Pons (tissue), 1 donor: Measurements from ENCODE around the gene LETMD1.
A peak's percentile ranks its signal among the peaks of the same experiment; 100 is the strongest.
"Not testable (repeated sequence)": the region's sequence is repeated elsewhere in the genome, so short reads cannot be mapped to it uniquely, and the experiment has no call there.

Source experiments
- DNase-seq: peaks from one replicate; pipeline ENCODE4 v3.0.0-alpha.2; 2016; ENCODE audit warnings: low spot score

Gene LETMD1

DNA sequence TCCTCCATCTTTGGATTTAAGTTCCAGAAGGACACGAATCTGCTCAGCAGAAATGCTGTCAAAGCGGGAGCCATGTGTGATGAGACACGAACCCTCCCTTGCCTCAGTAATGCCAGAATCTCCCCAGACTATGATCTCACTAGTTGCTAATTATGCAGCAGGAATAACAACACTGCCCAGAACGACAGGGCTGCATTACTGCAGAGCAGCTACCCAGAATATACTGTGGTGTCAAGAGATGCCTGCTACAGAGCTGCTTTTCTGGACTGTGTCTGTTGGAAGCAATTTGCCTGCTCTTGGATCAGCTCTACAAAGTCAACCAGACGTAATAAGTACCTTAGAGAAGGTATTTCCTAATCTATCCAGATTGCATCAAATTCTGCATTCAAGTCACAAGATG is 29.8 kb downstream of the LETMD1 start:
- DNase-seq = peak; percentile 76

- DNase-seq = not testable (repeated sequence)
Observed at GRCh38 chr12:51078346-51078745, 30.2 kb downstream of the LETMD1 start.

- not testable (repeated sequence) for DNase-seq
Observed at GRCh38 chr12:51078866-51079265, 30.7 kb downstream of the LETMD1 start.

- no peak for DNase-seq
Observed at GRCh38 chr12:51080136-51080535, 32.0 kb downstream of the LETMD1 start.

DNA sequence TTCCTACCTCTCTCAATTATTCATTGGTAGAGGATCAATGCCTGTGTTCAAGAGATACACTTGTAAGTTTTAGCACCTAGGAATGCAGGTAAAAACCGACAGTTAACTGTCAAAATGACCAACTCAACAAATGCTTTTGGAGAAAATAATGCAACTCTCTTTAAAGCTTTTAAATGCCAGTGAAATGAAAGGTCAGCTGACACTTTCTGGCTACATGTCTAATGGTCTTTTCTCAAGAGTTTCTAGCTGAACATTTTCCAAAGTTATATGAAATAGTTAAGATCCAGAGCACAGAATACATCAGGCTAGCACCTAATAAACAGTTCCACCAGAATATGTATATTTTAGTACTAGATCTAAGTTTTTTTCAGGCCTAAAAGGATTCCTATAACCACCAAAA is 33.3 kb downstream of the LETMD1 start:
- DNase-seq = no peak

DNA sequence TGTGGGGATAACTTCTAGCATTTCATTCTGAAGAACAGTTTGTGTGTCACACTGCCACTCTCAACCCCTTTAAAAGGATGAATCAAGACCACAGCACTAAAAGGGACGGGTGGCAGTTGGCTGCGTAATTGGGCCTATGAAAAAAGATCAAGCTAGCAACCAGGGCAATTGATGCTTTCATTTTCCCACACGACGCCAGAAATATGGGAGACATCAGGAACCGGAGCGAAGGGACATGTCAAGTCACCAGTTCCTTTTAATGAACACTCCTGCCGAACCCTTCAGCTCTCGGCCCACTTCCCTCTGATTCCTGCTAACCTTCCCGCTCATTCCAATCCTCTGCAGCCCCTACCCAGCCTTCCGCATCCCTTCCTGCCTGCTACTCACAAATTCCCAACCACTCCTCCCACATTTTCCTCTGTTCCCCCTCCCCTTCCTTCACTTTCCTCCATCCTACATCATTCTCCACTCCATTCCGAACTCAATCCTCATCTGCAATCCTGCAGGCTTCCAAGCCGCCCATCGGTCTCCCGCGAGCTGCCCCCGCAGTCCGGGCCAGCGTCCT is 34.5 kb downstream of the LETMD1 start:
- DNase-seq = peak; percentile 48

GRCh38 chr12:51083126-51083833 is 35.2 kb downstream of the LETMD1 start, which contains the start of gene CSRNP2:
Gene CSRNP2, minus strand, starts transcription at chr12:51083596. Its CDS starts 7,035 bp downstream, at chr12:51076561.
- DNase-seq = peak; percentile 91

DNA sequence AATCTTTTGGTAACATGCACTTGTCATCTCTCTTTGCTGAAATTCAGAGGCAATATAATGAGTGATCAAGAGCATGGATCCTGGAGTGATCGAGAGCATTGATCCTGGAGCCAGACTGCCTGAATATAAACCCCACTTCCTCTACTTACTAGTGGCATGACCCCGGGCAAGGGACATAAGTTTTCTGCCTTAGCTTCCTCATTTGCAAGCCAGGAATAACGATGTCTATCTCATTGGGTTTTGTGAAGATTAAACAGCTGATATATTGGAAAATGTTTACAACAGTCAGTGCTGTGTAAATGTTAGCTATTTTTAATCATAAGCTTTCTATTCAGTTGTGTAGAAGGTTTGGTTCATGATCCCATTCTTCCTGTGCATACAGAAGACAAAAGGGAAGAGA is 37.6 kb downstream of the LETMD1 start:
- DNase-seq = no peak

GRCh38 chr12:51086933-51087332 is 38.8 kb downstream of the LETMD1 start:
- DNase-seq = no peak

DNA sequence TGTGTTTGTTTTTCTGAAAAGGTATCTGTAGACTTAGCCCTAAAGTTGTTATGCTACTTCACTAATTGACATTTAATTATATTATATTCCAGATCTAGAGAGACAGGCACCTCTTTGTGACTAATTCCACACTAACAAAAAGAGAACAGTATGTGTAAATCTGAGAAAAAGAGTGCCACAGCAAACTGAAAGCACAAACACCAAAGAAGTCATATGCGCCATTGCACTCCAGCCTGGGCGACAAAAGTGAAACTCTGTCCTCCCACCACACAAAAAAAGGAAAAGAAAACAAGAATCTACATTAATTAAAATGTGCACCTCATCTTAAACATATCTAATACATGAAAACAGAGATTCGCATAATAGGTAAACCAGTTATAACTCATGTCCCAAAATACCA is 39.7 kb downstream of the LETMD1 start:
- DNase-seq = no peak

- no peak for DNase-seq
Observed at GRCh38 chr12:51090705-51091229, 42.6 kb downstream of the LETMD1 start.

DNA sequence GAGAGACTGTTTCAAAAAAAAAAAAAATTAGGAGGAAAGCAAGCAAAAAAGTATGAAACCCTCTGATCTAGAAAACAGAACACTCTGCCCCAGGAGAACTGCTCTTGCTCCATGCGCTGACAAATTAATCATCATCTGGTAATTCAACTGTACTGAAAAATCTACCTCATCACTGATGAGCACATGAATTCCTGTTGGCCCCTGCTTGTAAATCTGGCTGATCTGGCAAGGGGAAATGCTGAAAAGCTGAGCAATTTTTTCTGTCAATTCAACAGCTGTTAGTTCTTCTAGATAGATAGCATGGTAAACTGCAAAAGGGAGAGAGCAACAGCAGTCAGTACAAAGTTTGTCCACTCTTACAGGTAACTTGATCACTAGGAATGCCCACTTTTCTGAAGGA is 50.5 kb downstream of the LETMD1 start:
- no peak for DNase-seq

GRCh38 chr12:51103977-51104376 is 55.9 kb downstream of the LETMD1 start:
- no peak for DNase-seq

DNA sequence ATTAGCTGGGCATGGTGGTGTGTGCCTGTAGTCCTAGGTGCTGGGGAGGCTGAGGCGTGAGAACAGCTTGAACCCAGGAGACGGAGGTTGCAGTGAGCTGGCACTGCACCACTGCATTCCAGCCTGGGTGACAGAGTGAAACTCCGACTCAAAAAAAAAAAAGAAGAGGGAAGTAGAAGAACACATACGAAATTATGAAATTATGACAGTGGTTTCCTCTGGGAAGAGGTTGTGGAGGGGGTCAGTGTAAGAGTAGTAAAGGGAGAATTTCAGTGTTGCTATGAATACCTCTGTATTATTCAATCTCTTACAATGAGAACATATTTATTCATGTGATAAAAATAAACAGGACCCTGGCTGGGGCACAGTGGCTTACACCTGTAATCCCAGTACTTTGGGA is 60.0 kb downstream of the LETMD1 start:
- DNase-seq = no peak
